Measurements from ENCODE around the gene ERVFRD-1.

- TF ChIP-seq CTCF (IDR thresholded peaks at IDR 0.05) (no peak), POLR2A (IDR thresholded peaks at IDR 0.05) (no peak)
Observed at GRCh38 chr6:11103065-11103464, 8.5 kb downstream of the ERVFRD-1 start.
